HepG2 (cell line): ENCODE results near the gene MAPK13. TPM values are rescaled to one million over a fixed set of nuclear protein-coding genes. Genes with fewer than 3 reads are reported as not detected.

Source experiments
- ARID5B ChIP-seq: IDR thresholded peaks from 2 replicates; pipeline ENCODE4 v1.4.0; 2020; ENCODE audit warnings: mild to moderate bottlenecking, missing genetic modification reagents
- BRD4 ChIP-seq: sonication (generic); formaldehyde crosslinking; IDR thresholded peaks from 2 replicates; pipeline ENCODE4 v1.4.0; 2020; ENCODE audit warnings: missing genetic modification reagents
- BRF2 ChIP-seq: sonication (generic); formaldehyde crosslinking; IDR thresholded peaks from 2 replicates; pipeline ENCODE4 v1.8.1; 2022; ENCODE audit warnings: mild to moderate bottlenecking, missing genetic modification reagents
- DZIP1 ChIP-seq: sonication (generic); formaldehyde crosslinking; IDR thresholded peaks from 2 replicates; pipeline ENCODE4 v1.5.0; 2020; ENCODE audit warnings: mild to moderate bottlenecking, missing genetic modification reagents
- ELF4 ChIP-seq: sonication (generic); formaldehyde crosslinking; IDR thresholded peaks from 2 replicates; pipeline ENCODE4 v1.5.0; 2020; ENCODE audit warnings: missing genetic modification reagents, mild to moderate bottlenecking, moderate library complexity, borderline replicate concordance
- HHEX ChIP-seq: IDR thresholded peaks from 2 replicates; pipeline ENCODE4 v1.6.1; 2016; ENCODE audit warnings: control low read depth
- LBX2 ChIP-seq: sonication (generic); formaldehyde crosslinking; IDR thresholded peaks from 2 replicates; pipeline ENCODE4 v1.5.0; 2020; ENCODE audit warnings: missing genetic modification reagents, mild to moderate bottlenecking, borderline replicate concordance
- MIER2 ChIP-seq: IDR thresholded peaks from 2 replicates; pipeline ENCODE4 v1.6.1; 2016; ENCODE audit warnings: missing biosample characterization, missing genetic modification reagents
- POLR2AphosphoS2 ChIP-seq: IDR thresholded peaks from 2 replicates; pipeline ENCODE4 v1.6.1; 2011; ENCODE audit warnings: low read depth, low read length, improper control_type of control experiment
- REL ChIP-seq: sonication (generic); formaldehyde crosslinking; conservative IDR thresholded peaks from 2 replicates; pipeline ENCODE4 v1.8.0; 2022; ENCODE audit warnings: mild to moderate bottlenecking, missing genetic modification reagents, moderate library complexity
- SOX13 ChIP-seq, 3 experiments: fragments of 450-650 bp in 1 of 3; sonication (generic) in 1 of 3; formaldehyde crosslinking in 1 of 3; IDR thresholded peaks in 2 of 3; conservative IDR thresholded peaks in 1 of 3; 2 replicates each; pipeline versions ENCODE4 v1.5.0 to v1.6.1; 2016 to 2020; ENCODE audit warnings: antibody characterized with exemption in 1 of 3, mild to moderate bottlenecking in 1 of 3, missing compliant biosample characterization in 1 of 3, missing genetic modification reagents in 1 of 3, moderate library complexity in 1 of 3
- TBX3 ChIP-seq: fragments of 450-650 bp; IDR thresholded peaks from 2 replicates; pipeline ENCODE4 v1.6.1; 2017; ENCODE audit warnings: antibody characterized with exemption, mild to moderate bottlenecking, inconsistent platforms, borderline replicate concordance
- TRIM22 ChIP-seq: fragments of 450-650 bp; IDR thresholded peaks from 2 replicates; pipeline ENCODE4 v1.6.1; 2017
- ZNF3 ChIP-seq: IDR thresholded peaks from 2 replicates; pipeline ENCODE4 v1.7.0; 2017; ENCODE audit warnings: inconsistent platforms
- ZNF468 ChIP-seq: sonication (generic); formaldehyde crosslinking; IDR thresholded peaks from 2 replicates; pipeline ENCODE4 v1.8.0; 2022; ENCODE audit warnings: mild to moderate bottlenecking, moderate library complexity, missing genetic modification reagents
- ZNF770 ChIP-seq: sonication (generic); formaldehyde crosslinking; IDR thresholded peaks from 2 replicates; pipeline ENCODE4 v1.5.0; 2020; ENCODE audit warnings: mild to moderate bottlenecking, missing genetic modification reagents
- polyA plus RNA-seq, 8 experiments: library from polyadenylated mRNA; depleted of rRNA in 3 of 8; stranded (reverse) in 7 of 8; unstranded in 1 of 8; fragments of >200 nt; fragmentation: Illumina TruSeq in 4 of 8; extraction: Trizol in 4 of 8; gene quantifications; 2 replicates each; pipeline versions ENCODE4 v1.2.1 to v1.2.3, GENCODE V29; 2011 to 2016; ENCODE audit warnings: low read depth in 4 of 8, missing spikeins in 1 of 8, mixed read lengths in 1 of 8; ENCODE audit not compliant: insufficient read depth in 1 of 8
- total RNA-seq, 5 experiments: library from RNA; depleted of rRNA; stranded (reverse); fragments of >200 nt; fragmentation: Illumina TruSeq; extraction: Trizol; gene quantifications; 2 replicates each; pipeline ENCODE4 v1.2.3, GENCODE V29; 2016; ENCODE audit warnings: low read depth in 1 of 5

MAPK13 gene
- total and polyA plus RNA-seq, 2 of the 13 experiments (the other 11 are each of a cell fraction or from before 2014, with no cell fraction given), result 12.7 to 43.4 TPM

GRCh38 chr6:36123270-36124139 lies 6.8 kb upstream of the MAPK13 start (continued):
- TF ChIP-seq BRF2 (CRISPR knock-in tag) (no peak), SOX13 (IDR thresholded peaks at IDR 0.05) (no peak), SOX13 (CRISPR knock-in tag; conservative IDR thresholded peaks at IDR 0.05 in 1 of 2, IDR thresholded peaks at IDR 0.05 in 1 of 2) (peak in 1 of 2 experiments; percentile 6; a peak in 1 of 4 replicates), DZIP1 (CRISPR knock-in tag) (no peak), REL (CRISPR knock-in tag) (no peak), HHEX (CRISPR knock-in tag) (no peak), ARID5B (CRISPR knock-in tag) (no peak), TBX3 (no peak), LBX2 (no peak), ZNF3 (CRISPR knock-in tag) (no peak), ELF4 (CRISPR knock-in tag) (no peak), MIER2 (CRISPR knock-in tag) (no peak), ZNF770 (CRISPR knock-in tag) (no peak), POLR2AphosphoS2 (no peak), BRD4 (CRISPR knock-in tag) (no peak), ZNF468 (CRISPR knock-in tag) (no peak), TRIM22 (no peak)
